ENCODE results near the gene MMUT.

Gene MMUT

GRCh38 chr6:49384904-49385303 is 78.1 kb downstream of the MMUT start:
- TF ChIP-seq, protein P1, sequence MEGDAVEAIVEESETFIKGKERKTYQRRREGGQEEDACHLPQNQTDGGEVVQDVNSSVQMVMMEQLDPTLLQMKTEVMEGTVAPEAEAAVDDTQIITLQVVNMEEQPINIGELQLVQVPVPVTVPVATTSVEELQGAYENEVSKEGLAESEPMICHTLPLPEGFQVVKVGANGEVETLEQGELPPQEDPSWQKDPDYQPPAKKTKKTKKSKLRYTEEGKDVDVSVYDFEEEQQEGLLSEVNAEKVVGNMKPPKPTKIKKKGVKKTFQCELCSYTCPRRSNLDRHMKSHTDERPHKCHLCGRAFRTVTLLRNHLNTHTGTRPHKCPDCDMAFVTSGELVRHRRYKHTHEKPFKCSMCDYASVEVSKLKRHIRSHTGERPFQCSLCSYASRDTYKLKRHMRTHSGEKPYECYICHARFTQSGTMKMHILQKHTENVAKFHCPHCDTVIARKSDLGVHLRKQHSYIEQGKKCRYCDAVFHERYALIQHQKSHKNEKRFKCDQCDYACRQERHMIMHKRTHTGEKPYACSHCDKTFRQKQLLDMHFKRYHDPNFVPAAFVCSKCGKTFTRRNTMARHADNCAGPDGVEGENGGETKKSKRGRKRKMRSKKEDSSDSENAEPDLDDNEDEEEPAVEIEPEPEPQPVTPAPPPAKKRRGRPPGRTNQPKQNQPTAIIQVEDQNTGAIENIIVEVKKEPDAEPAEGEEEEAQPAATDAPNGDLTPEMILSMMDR (conservative IDR thresholded peaks at IDR 0.05; ENCODE audit: low read depth, low read length), result no peak
- DNase-seq (ENCODE audit: low read depth), result no peak
- no peak overlapping the region for H3K4me3 ChIP-seq (ENCODE audit: low read length)

Data from retinal pigment epithelial cell (primary cell).